ENCODE data around the gene FNDC7. TPM values are rescaled to one million over a fixed set of nuclear protein-coding genes. Genes with fewer than 3 reads are reported as not detected.
A peak's percentile ranks its signal among the peaks of the same experiment; 100 is the strongest.

FNDC7 gene
- total and polyA plus RNA-seq, 9 of the 15 experiments (the other 6 are each of a cell fraction or from before 2014, with no cell fraction given): not detected

DNA sequence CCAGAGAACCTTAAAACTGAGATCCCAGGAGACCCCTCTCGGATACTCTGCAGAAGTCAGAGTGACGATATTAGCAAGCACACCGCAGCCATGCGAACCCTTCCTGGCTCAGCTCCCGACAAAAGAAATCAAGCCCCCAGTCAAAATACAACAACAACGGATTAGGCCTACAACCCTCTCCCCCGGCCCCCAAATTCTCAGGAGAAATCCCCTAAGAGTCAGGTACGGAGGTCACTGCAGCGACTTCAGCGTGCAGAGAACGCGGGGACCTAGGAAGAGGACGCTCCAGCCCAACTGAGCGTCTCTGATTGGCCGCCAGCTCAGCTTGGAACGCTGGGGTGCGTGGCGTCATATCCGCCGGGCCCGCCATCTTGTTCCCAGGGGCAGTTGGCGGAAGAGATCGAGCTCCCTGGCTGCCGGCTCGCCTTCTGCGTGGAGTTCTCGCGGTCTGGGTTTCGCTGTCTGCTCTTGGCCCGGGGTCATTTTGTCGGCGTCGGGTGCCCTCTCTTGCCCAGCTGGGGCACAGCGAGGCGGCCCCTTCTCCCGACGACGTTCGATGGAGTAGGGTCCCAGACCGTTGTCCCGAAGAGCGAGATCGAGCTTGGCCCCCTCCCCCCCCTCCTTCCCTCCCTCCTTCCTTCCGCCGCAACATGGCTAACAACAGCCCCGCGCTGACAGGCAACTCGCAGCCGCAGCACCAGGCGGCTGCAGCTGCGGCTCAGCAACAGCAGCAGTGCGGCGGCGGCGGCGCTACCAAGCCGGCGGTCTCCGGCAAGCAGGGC is 20.6 kb upstream of the FNDC7 start, which contains the start of gene PRPF38B (continued):
- no peak for TF ChIP-seq HDAC6 (IDR thresholded peaks at IDR 0.05; ENCODE audit: low read depth, low read length)
- peak; percentile 58 for TF ChIP-seq SIN3B (IDR thresholded peaks at IDR 0.05; ENCODE audit: low read depth)
- TF ChIP-seq PHB (CRISPR knock-in tag; IDR thresholded peaks at IDR 0.05): no peak
- peak; percentile 16; the same call in 1 of the 2 replicates for TF ChIP-seq ZNF197 (CRISPR knock-in tag; IDR thresholded peaks at IDR 0.05; ENCODE audit: low read depth)
- TF ChIP-seq, protein P1, sequence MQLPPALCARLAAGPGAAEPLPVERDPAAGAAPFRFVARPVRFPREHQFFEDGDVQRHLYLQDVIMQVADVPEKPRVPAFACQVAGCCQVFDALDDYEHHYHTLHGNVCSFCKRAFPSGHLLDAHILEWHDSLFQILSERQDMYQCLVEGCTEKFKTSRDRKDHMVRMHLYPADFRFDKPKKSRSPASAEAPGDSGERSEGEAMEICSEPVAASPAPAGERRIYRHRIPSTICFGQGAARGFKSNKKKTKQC (CRISPR knock-in tag; IDR thresholded peaks at IDR 0.05): no peak; the same call in none of the 2 replicates
- TF ChIP-seq KAT7 (CRISPR knock-in tag; IDR thresholded peaks at IDR 0.05; ENCODE audit: borderline replicate concordance): peak; percentile 96
- 0 out of 2 replicates have a peak, but pooled peaks have one; percentile 77 for TF ChIP-seq SRSF3 (IDR thresholded peaks at IDR 0.05; ENCODE audit: insufficient read depth, low read length)
- no peak for TF ChIP-seq EGR1 (conservative IDR thresholded peaks at IDR 0.05)
- TF ChIP-seq MAFF (IDR thresholded peaks at IDR 0.05; ENCODE audit: low read length): no peak
- no peak for TF ChIP-seq CREBBP (IDR thresholded peaks at IDR 0.05; ENCODE audit: low read depth, low read length)
- no peak for TF ChIP-seq PCBP2 (IDR thresholded peaks at IDR 0.05; ENCODE audit: low read depth, low read length, poor library complexity, severe bottlenecking)
- no peak for TF ChIP-seq ZNF431 (CRISPR knock-in tag; IDR thresholded peaks at IDR 0.05)
- no peak for TF ChIP-seq KLF16 (IDR thresholded peaks at IDR 0.05)
- TF ChIP-seq, protein P2, sequence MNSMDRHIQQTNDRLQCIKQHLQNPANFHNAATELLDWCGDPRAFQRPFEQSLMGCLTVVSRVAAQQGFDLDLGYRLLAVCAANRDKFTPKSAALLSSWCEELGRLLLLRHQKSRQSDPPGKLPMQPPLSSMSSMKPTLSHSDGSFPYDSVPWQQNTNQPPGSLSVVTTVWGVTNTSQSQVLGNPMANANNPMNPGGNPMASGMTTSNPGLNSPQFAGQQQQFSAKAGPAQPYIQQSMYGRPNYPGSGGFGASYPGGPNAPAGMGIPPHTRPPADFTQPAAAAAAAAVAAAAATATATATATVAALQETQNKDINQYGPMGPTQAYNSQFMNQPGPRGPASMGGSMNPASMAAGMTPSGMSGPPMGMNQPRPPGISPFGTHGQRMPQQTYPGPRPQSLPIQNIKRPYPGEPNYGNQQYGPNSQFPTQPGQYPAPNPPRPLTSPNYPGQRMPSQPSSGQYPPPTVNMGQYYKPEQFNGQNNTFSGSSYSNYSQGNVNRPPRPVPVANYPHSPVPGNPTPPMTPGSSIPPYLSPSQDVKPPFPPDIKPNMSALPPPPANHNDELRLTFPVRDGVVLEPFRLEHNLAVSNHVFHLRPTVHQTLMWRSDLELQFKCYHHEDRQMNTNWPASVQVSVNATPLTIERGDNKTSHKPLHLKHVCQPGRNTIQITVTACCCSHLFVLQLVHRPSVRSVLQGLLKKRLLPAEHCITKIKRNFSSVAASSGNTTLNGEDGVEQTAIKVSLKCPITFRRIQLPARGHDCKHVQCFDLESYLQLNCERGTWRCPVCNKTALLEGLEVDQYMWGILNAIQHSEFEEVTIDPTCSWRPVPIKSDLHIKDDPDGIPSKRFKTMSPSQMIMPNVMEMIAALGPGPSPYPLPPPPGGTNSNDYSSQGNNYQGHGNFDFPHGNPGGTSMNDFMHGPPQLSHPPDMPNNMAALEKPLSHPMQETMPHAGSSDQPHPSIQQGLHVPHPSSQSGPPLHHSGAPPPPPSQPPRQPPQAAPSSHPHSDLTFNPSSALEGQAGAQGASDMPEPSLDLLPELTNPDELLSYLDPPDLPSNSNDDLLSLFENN (IDR thresholded peaks at IDR 0.05; ENCODE audit: low read depth in 2 of 2, low read length in 2 of 2): peak in 1 of 2 experiments; percentile 58; a peak in 2 of 4 replicates
- TF ChIP-seq RBM14 (IDR thresholded peaks at IDR 0.05; ENCODE audit: borderline replicate concordance, insufficient read depth, low read depth, low read length): no peak
- no peak for TF ChIP-seq BMI1 (IDR thresholded peaks at IDR 0.05; ENCODE audit: low read length)
- peak; percentile 77 for TF ChIP-seq RBM22 (IDR thresholded peaks at IDR 0.05; ENCODE audit: low read depth, low read length, poor library complexity, severe bottlenecking)
- peak; percentile 97 for TF ChIP-seq GABPA (tag; conservative IDR thresholded peaks at IDR 0.05; ENCODE audit: low read depth)
- no peak for TF ChIP-seq TSC22D4 (tag; IDR thresholded peaks at IDR 0.05)
- no peak for TF ChIP-seq PPARD (CRISPR knock-in tag; IDR thresholded peaks at IDR 0.05)
- no peak for TF ChIP-seq ZNF212 (CRISPR knock-in tag; IDR thresholded peaks at IDR 0.05)
- TF ChIP-seq, protein P3, sequence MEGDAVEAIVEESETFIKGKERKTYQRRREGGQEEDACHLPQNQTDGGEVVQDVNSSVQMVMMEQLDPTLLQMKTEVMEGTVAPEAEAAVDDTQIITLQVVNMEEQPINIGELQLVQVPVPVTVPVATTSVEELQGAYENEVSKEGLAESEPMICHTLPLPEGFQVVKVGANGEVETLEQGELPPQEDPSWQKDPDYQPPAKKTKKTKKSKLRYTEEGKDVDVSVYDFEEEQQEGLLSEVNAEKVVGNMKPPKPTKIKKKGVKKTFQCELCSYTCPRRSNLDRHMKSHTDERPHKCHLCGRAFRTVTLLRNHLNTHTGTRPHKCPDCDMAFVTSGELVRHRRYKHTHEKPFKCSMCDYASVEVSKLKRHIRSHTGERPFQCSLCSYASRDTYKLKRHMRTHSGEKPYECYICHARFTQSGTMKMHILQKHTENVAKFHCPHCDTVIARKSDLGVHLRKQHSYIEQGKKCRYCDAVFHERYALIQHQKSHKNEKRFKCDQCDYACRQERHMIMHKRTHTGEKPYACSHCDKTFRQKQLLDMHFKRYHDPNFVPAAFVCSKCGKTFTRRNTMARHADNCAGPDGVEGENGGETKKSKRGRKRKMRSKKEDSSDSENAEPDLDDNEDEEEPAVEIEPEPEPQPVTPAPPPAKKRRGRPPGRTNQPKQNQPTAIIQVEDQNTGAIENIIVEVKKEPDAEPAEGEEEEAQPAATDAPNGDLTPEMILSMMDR (IDR thresholded peaks at IDR 0.05 in 2 of 3, conservative IDR thresholded peaks at IDR 0.05 in 1 of 3; ENCODE audit: insufficient read depth in 2 of 3, low read depth in 1 of 3, low read length in 3 of 3): no peak
